ENCODE data around the gene MOSPD2. TPM values are rescaled to one million over a fixed set of nuclear protein-coding genes. Genes with fewer than 3 reads are reported as not detected.

Gene MOSPD2
- total RNA-seq, 1 experiment from 2014 or later, result 6.4 TPM

DNA sequence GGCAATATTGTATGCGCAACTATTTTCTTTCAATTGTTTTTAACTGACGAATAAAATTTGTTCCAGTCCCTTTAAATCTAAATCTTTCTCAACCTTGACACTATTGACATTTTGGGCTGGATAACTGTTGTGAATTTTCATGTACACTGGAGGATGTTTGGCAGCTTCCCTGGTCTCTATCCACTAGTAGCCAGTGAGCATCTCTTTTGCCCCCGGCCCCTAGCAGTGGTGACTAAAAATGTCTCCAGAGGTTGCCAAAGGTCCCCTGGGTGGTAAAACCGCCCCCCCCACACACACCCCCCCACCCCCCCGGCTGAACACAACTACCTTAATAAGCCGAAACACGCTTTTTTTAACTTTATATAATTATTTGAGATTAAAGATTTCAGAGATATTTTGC, 866 bp upstream of the MOSPD2 start:
- Histone ChIP-seq H3K4ac (ENCODE audit: low read depth, low read length) (no peak overlapping the region), H2BK120ac (ENCODE audit: low read depth, low read length, poor library complexity, severe bottlenecking) (no peak overlapping the region), H3K23ac (ENCODE audit: insufficient read length, low read depth, low read length) (no peak overlapping the region), H2BK12ac (ENCODE audit: insufficient read length, low read depth, low read length) (no peak overlapping the region), H3K27me3 (ENCODE audit: insufficient read depth, low read length) (no peaks in the 10 kb centered on the region), H3K4me2 (ENCODE audit: insufficient read depth, insufficient read length, low read length) (peak overlapping the region; percentile 54), H2AFZ (ENCODE audit: low read length) (no peak overlapping the region), H4K8ac (replicated peaks; ENCODE audit: insufficient read length, low read depth, low read length) (no peak overlapping the region), H4K91ac (ENCODE audit: insufficient read length, low read depth, low read length) (no peak overlapping the region), H4K20me1 (ENCODE audit: control insufficient read depth, insufficient read depth, insufficient read length) (no peaks in the 10 kb centered on the region), H3K79me2 (ENCODE audit: insufficient read depth, low read length) (peaks cover 2% of the 10 kb centered on the region; the same call in 1 of the 2 replicates), H2AK5ac (ENCODE audit: insufficient read length, low read length) (no peak overlapping the region), H3K18ac (ENCODE audit: insufficient read length, low read depth, low read length) (no peak overlapping the region), H3K56ac (ENCODE audit: insufficient read length, low read depth, low read length) (no peak overlapping the region), H3K23me2 (ENCODE audit: insufficient read length, low read depth, low read length, poor library complexity, severe bottlenecking) (peaks cover 5% of the 10 kb centered on the region), H3K79me1 (ENCODE audit: insufficient read depth, low read depth, low read length, poor library complexity, severe bottlenecking) (peaks cover 2% of the 10 kb centered on the region), H2BK15ac (ENCODE audit: low read depth, low read length) (no peak overlapping the region), H2BK20ac (ENCODE audit: low read depth, low read length, poor library complexity, severe bottlenecking) (no peak overlapping the region), H2BK5ac (ENCODE audit: insufficient read length, low read length) (no peak overlapping the region), H3K9ac (ENCODE audit: extremely low read depth, insufficient read length, low read length) (peak overlapping the region; percentile 74), H3T11ph (ENCODE audit: low read length) (no peak overlapping the region), H3K27ac (ENCODE audit: insufficient read length, low read depth, low read length) (no peak overlapping the region), H3K4me1 (ENCODE audit: insufficient read depth, low read length) (no peaks in the 10 kb centered on the region), H3K14ac (ENCODE audit: insufficient read depth, low read length) (no peak overlapping the region), H3K9me3 (ENCODE audit: control insufficient read depth, low read depth, low read length) (no peaks in the 10 kb centered on the region), H4K5ac (ENCODE audit: insufficient read length, low read depth, low read length) (no peak overlapping the region)
- H3K4me3 Mint-ChIP-seq, result peak overlapping the region; percentile 78 to 85
- peaks cover 22 to 26% (median 24%) of the 10 kb centered on the region in 3 experiments for H3K36me3 Mint-ChIP-seq (ENCODE audit: insufficient read depth in 1 of 3, low read depth in 3 of 3)
- DNase-seq, result no peak
- TF ChIP-seq, protein P1, sequence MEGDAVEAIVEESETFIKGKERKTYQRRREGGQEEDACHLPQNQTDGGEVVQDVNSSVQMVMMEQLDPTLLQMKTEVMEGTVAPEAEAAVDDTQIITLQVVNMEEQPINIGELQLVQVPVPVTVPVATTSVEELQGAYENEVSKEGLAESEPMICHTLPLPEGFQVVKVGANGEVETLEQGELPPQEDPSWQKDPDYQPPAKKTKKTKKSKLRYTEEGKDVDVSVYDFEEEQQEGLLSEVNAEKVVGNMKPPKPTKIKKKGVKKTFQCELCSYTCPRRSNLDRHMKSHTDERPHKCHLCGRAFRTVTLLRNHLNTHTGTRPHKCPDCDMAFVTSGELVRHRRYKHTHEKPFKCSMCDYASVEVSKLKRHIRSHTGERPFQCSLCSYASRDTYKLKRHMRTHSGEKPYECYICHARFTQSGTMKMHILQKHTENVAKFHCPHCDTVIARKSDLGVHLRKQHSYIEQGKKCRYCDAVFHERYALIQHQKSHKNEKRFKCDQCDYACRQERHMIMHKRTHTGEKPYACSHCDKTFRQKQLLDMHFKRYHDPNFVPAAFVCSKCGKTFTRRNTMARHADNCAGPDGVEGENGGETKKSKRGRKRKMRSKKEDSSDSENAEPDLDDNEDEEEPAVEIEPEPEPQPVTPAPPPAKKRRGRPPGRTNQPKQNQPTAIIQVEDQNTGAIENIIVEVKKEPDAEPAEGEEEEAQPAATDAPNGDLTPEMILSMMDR (conservative IDR thresholded peaks at IDR 0.05), result no peak
- peak overlapping the region in 1 of 3 experiments; percentile 79; a peak in 3 of 7 replicates for H3K27ac Mint-ChIP-seq
- peaks cover 2 to 5% of the 10 kb centered on the region in 2 experiments; a peak in 3 of 4 replicates for H3K4me1 Mint-ChIP-seq
- peaks cover 65 to 67% of the 10 kb centered on the region in 2 experiments for H3K9me3 Mint-ChIP-seq
- WGBS (ENCODE audit: extremely low coverage, insufficient read length, low lambda C conversion rate), result no CpG with 5 or more reads among the region's 7 CpGs
- no peaks in the 10 kb centered on the region for H3K27me3 Mint-ChIP-seq (ENCODE audit: low read depth)

Measured in H9 (cell line).